SIG-M5 (cell line): ENCODE results near the gene FAM8A1.

Experiments
- DNase-seq: peaks from one replicate; lab custom pipeline; 2025; lab: John Stamatoyannopoulos, UW

Gene FAM8A1

GRCh38 chr6:17601386-17601703 is 1.2 kb downstream of the FAM8A1 start:
- no peak for DNase-seq

- DNase-seq = no peak
These were observed 2.8 kb downstream of the FAM8A1 start for GRCh38 chr6:17602888-17603287.

DNA sequence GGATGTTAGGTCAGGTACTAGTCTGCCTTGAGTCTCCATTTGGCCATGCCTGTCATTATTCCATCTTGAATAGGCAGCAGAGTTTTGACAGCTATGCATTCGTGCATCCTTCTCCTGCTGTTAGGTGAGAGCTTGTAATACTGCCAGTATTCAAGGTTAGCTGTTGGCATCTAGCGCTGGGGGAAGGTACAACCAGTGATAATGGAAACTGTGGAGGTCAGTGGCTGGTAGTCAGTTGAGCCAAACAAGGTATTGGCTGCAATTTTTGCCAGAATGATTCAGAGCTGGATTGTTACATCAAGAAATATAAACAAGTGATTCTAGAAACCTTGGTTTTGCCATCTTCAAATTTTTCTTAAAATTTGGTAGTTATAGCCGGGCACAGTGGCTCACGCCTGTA is 6.5 kb downstream of the FAM8A1 start:
- no peak for DNase-seq

DNA sequence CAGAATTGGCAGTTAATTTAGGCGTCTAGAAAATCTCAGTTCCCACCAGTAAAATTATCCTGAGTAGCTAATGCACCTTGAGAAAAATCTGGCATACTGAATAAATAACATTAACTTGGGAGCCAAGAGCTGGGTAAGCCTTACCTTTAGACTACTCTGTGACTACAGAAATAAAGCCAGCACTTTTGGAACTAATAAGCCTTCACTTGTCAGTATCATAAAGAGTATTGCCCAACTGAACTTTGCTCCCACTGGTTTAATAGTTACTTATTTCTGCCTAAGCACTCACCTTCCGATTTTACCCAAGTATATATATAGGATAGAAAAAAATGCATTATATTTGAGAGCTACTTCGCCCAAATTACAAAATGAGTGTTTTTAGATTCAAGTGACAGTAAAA is 10.7 kb downstream of the FAM8A1 start:
- no peak for DNase-seq

DNA sequence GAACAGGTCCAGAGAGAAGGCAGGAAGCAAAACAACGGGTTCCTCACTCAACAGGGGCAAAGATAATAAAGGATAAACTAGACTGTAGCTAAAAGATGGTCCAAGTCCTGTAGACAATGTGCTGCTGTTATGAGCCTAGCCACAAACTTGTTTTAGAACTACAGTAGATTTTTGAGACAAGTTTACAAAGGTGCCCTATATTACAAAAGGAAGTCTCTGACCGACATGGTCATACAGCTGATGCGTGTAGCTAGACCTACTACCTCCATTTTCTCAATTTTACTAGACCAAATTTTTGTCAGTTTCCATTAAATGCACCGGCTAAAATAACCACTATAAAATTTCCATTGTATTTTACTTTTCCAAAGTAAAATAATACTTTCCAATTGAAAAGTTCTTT is 11.9 kb downstream of the FAM8A1 start:
- no peak for DNase-seq

GRCh38 chr6:17615794-17616193 is 15.7 kb downstream of the FAM8A1 start:
- DNase-seq = no peak

DNA sequence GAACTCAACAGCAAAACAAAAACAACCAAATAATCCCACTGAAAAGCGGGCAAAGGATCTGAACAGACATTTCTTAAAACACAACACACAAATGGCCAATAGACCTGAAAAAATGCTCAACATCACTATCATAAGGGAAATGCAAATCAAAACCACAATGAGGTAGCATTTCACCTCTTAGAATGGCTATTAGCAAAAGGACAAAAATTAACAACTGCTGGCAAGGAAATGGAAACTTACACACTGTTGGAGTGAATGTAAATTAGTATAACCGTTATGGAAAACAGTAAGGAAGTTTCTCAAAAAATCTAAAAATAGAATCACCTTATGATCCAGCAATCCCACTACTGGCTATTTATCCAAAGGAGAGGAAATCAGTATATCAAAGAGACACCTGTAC is 20.9 kb downstream of the FAM8A1 start:
- no peak for DNase-seq

- DNase-seq = no peak
These were observed 22.0 kb downstream of the FAM8A1 start for GRCh38 chr6:17622144-17622543.

GRCh38 chr6:17624396-17624795 is 24.3 kb downstream of the FAM8A1 start:
- no peak for DNase-seq

DNA sequence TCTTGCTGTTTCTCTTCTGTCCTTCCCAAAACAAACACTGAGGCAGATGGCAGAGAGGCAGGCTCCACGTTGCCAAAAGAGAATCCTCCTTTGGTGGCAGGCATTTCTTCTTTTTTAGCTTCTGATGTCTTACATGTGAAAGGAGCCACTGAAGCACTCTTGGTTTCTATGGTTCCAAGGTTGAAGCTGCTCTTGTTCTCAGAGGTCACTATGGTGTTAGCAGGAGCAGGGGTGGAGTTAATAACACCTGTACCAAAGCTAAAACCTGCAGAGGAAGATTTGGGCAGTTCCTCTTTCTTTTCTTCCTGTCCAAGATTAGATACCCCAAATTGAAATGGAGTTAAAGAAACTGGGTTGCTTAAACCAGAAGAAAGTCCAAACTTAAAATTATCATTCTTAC is 28.8 kb downstream of the FAM8A1 start:
- DNase-seq = no peak

- no peak for DNase-seq
These were observed 29.9 kb downstream of the FAM8A1 start for GRCh38 chr6:17629824-17630510.

- no peak for DNase-seq
These were observed 30.5 kb downstream of the FAM8A1 start for GRCh38 chr6:17630511-17631073.

- DNase-seq = no peak
These were observed 32.8 kb downstream of the FAM8A1 start for GRCh38 chr6:17632934-17633333.

DNA sequence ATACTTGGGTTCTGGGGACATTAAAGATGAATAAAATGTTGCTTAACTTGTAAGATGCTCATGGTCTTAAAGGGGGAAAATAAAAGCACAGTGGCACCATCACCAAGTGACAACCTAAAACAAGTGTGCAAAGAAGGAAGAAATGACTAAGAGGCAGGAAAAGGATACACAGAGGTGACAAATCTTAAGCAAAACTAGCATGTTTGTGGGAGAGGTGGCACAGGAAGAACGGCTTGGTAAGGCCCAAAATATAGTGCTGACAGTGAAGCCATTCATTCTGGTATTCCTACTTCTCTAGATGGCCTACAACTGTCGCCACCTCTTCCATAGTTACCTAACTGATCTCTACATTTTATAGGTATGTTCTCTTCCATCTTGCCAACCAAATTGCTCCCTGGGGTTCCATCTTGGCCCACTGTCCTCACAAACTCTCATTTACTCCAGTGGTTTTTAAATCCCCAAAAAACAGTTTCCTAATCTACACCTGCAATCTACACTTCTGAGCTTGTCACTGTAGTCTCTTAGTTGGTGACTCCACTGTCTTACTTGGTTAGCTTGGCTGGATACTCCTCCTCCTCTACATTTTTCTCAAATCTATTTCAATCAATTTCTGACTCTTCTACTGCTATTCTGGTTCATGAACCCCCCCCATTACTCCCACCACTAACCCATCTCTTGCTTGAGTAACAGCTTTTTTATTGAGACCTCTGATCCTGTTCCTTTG is 33.5 kb downstream of the FAM8A1 start:
- no peak for DNase-seq

- no peak for DNase-seq
These were observed 35.5 kb downstream of the FAM8A1 start for GRCh38 chr6:17635568-17635967.

GRCh38 chr6:17638212-17638715 is 38.2 kb downstream of the FAM8A1 start:
- DNase-seq = no peak

- DNase-seq = no peak
These were observed 40.4 kb downstream of the FAM8A1 start for GRCh38 chr6:17640477-17640917.

- no peak for DNase-seq
These were observed 48.6 kb downstream of the FAM8A1 start for GRCh38 chr6:17648745-17649144.

DNA sequence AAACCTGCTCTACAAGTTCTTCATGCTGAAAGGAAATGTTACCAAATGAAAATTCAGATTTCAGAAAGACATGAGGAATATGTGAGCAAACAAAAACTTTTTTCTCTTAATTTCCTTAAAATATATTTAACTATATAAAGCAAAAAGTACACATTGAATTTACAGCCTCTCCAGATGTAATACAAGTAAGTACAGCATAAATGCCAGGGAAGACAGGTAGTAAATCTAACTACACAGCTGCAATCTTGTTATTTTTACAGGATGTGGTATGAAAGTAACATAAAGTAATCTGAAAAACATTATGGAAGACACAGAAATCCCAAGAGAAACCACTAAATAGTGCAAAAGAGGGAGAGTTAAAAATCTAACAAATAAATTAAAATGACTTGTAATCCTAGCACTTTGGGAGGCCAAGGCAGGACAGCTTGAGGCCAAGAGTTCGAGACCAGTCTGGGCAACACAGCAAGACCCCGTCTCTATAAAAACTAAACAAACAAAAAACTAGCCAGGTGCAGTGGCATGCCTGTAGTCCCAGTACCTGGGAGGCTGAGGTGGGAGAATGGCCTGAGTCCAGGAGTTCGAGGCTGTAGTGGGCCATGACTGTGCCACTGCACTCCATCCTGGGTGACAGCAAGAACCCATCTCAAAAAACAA is 50.7 kb downstream of the FAM8A1 start:
- no peak for DNase-seq

DNA sequence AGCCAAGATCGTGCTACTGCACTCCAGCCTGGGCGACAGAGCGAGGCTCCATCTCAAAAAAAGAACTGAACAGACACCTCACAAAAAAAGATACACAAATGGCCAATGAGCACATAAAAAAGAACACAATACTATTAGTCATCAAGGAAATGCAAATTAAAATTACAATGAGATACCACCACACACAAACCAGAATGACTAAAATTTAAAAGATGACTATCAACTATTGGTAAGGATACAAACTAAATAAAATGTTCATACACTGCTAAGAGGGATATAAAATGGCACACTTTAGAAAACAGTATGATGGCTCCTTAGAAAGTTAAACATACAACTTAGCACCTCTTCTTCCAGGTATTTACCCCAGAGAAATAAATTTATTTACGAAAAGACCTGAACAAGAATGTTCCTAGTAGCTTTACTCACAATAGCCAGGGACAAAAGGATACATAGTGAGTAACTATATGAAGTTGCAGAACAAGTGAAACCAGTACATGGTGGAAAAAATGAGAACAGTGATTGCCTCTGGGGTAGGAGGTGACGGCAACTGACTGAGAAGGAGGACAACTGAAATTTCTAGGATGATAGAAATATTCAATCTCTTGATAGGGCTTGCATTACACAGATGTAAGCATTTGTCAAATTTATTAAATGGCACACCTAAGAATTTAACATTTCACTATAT is 53.2 kb downstream of the FAM8A1 start:
- DNase-seq = no peak

GRCh38 chr6:17656092-17656491 is 56.0 kb downstream of the FAM8A1 start:
- no peak for DNase-seq

GRCh38 chr6:17656644-17657043 is 56.5 kb downstream of the FAM8A1 start:
- no peak for DNase-seq
